Esophagus squamous epithelium (tissue), 4 donors: ENCODE measurements around the gene THY1.

Source experiments
- POLR2A ChIP-seq, 4 donors: fragments of 450-650 bp; IDR thresholded peaks; one replicate each; pipeline ENCODE4 v1.6.1; 2017; ENCODE audit warnings: antibody characterized with exemption in 4 of 4, mild to moderate bottlenecking in 4 of 4, moderate library complexity in 3 of 4
- TF ChIP-seq, protein P1 (sequence below), 6 experiments: fragments of 450-650 bp in 4 of 6; fragments of 200-600 bp in 2 of 6; sonication (generic) in 2 of 6; IDR thresholded peaks; one replicate each; pipeline ENCODE4 v1.5.1; 2016 to 2019; ENCODE audit warnings: antibody characterized with exemption in 6 of 6, mild to moderate bottlenecking in 4 of 6, moderate library complexity in 4 of 6

DNA sequence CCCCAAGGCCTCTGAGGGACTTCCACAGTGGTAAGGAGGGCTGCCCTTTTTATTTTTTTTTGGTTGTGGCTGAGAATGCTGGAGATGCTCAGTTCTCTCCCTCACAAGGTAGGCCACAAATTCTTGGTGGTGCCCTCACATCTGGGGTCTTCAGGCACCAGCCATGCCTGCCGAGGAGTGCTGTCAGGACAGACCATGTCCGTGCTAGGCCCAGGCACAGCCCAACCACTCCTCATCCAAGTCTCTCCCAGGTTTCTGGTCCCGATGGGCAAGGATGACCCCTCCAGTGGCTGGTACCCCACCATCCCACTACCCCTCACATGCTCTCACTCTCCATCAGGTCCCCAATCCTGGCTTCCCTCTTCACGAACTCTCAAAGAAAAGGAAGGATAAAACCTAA is 4.2 kb downstream of the THY1 start:
- no peak for TF ChIP-seq POLR2A (IDR thresholded peaks at IDR 0.05)
- TF ChIP-seq, protein P1, sequence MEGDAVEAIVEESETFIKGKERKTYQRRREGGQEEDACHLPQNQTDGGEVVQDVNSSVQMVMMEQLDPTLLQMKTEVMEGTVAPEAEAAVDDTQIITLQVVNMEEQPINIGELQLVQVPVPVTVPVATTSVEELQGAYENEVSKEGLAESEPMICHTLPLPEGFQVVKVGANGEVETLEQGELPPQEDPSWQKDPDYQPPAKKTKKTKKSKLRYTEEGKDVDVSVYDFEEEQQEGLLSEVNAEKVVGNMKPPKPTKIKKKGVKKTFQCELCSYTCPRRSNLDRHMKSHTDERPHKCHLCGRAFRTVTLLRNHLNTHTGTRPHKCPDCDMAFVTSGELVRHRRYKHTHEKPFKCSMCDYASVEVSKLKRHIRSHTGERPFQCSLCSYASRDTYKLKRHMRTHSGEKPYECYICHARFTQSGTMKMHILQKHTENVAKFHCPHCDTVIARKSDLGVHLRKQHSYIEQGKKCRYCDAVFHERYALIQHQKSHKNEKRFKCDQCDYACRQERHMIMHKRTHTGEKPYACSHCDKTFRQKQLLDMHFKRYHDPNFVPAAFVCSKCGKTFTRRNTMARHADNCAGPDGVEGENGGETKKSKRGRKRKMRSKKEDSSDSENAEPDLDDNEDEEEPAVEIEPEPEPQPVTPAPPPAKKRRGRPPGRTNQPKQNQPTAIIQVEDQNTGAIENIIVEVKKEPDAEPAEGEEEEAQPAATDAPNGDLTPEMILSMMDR (IDR thresholded peaks at IDR 0.05) = no peak
